ENCODE data around the gene CENPQ.

Gene CENPQ

GRCh38 chr6:49504666-49505065, 41.5 kb downstream of the CENPQ start:
- no peak for DNase-seq (ENCODE audit: low read depth in 2 of 2)

- DNase-seq (ENCODE audit: low read depth in 2 of 2): no peak
These were observed 43.5 kb downstream of the CENPQ start for GRCh38 chr6:49506569-49507111.

- no peak for DNase-seq (ENCODE audit: low read depth in 2 of 2)
These were observed 46.2 kb downstream of the CENPQ start for GRCh38 chr6:49509342-49509741.

DNA sequence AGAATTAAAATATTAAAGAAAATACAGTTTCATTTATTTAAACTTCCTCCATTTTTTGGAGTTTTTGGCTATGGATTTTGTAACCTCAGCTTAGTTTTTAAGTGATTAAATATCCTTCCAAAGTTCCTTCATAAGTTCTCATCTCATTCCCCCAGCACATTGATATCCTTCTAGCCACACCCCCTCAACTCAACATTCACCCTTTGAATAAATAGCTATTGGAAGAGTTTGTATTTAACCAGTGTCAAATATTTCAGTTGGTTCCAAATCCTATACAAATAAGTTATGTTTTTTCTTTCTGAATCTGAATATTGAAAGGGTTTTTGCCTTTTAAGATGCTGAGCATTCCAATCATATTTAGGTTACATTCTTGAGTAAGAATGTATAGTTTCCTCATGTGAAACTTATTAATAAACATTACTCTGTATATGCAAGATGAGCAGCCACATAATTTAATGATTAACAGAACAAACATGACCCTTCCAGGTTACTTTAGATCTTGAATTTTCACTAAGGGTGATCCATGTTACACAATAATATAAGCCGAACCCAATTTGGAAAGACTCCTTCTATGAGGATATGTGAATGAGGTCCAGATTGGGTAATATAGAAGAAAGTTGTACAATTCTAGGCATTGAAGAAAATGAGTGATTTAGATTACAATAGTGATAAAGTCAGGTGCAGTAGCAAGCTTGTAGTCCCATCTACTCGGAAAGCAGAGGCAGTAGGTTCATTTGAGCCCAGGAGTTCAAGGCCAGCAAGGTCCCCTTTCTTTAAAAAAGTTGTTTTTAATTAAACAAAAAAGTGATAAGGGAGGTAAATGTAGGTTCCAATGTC, 50.2 kb downstream of the CENPQ start:
- no peak for DNase-seq (ENCODE audit: low read depth in 2 of 2)

DNA sequence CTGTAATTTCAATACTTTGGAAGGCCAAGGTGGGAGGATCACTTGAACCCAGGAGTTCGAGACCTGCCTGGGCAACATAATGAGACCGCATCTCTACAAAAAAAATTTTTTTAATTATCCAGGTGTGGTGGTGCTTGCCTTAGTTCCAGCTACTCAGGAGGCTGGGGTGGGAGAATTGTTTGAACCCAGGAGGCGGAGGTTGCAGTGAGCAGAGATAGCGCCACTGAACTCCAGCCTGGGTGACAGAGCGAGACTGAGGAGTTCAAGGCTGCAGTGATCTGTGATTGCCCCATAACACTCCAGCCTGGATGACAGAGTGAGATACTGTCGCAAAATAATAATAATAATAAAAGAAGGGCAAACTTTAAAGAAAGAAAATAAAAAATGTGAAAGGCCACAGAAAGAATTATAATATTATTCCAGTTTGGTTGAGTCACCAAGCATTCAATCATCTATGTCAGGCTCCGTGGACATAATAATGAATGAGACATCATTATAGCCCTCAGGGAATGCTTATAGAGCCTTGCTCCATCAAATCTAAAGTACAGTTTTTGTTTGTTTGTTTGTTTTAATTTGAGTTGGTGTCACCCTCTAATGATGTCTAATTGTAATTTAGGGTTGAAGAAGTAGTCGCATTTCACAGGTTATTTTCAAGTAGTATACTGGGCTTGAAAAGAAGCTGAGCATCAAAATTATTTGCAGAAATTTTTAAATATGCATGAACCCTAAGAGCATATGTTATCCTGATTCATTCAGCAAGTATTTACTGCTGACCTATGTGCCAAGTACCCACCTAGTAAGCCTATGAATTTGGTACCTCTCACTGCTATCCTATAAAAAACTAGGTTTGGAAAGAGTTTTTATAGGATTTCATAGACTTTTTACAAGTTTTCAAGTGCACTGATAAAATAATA, 51.7 kb downstream of the CENPQ start:
- DNase-seq (ENCODE audit: low read depth in 2 of 2): no peak

- no peak for DNase-seq (ENCODE audit: low read depth in 2 of 2)
These were observed 52.4 kb downstream of the CENPQ start for GRCh38 chr6:49515485-49516146.

GRCh38 chr6:49516147-49516505, 53.0 kb downstream of the CENPQ start:
- no peak for DNase-seq (ENCODE audit: low read depth in 2 of 2)

- DNase-seq (ENCODE audit: low read depth in 2 of 2): no peak
These were observed 54.7 kb downstream of the CENPQ start for GRCh38 chr6:49517919-49518318.

DNA sequence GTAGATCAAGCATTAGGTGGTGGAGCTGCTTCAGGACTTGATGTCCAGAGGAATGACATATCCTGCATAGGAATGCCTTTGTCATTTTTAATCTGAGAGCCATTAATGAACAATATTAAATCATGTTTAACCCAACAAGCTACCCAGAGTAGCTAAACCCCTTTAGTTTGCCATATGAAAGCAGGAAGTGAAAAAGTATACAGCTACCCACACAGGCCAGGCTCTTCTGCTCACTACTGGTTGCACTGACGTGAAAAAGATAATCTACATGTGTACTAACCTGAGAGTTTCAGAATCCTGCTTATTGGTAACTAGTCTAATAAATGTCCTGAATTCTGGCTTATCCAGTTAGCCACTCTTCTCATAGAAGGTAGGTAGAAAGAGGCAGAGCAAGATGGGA, 56.5 kb downstream of the CENPQ start:
- DNase-seq (ENCODE audit: low read depth in 2 of 2): no peak

- DNase-seq (ENCODE audit: low read depth in 2 of 2): no peak
These were observed 59.8 kb downstream of the CENPQ start for GRCh38 chr6:49522710-49523593.

- DNase-seq (ENCODE audit: low read depth in 2 of 2): no peak
These were observed 60.7 kb downstream of the CENPQ start for GRCh38 chr6:49523901-49524300.

DNA sequence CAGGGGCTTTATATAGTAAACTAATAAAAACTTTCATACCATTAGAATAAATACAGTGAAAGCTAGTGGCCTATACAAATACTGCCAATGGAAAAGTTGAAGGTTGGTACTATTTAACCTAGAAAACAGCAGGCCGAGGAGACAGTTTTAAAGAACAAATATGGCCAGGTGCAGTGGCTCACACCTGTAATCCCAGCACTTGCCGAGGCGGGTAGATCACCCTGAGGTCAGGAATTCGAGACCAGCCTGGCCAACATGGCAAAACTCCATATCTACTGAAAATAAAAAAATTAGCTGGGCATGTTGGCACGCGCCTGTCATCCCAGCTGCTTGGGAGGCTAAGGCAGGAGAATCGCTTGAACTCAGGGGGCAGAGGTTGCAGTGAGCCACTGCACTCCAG, 61.4 kb downstream of the CENPQ start:
- no peak for DNase-seq (ENCODE audit: low read depth in 2 of 2)

GRCh38 chr6:49526598-49526997, 63.4 kb downstream of the CENPQ start:
- no peak for DNase-seq (ENCODE audit: low read depth in 2 of 2)

DNA sequence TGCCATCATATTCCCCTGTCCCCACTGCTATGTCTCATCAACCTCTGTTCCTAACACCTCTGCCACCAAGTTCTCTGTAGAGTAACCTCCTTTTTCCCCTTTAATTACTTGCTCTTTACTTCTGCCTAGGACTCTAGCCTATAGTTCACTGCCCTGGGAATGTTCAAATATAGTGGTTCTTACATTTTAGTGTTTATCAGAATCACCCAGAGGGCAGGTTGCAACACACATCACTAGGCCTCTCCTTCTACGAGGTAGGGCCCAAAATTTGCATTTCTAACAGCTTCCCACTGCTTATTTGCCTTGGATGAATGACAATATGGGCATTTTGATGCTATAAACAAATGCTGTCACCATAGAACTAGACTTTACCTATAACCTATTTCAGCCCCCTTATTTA, 64.2 kb downstream of the CENPQ start:
- no peak for DNase-seq (ENCODE audit: low read depth in 2 of 2)

- DNase-seq (ENCODE audit: low read depth in 2 of 2): no peak
These were observed 65.4 kb downstream of the CENPQ start for GRCh38 chr6:49528571-49528970.

GRCh38 chr6:49530141-49530776, 67.1 kb downstream of the CENPQ start:
- DNase-seq (ENCODE audit: low read depth in 2 of 2): no peak

- no peak for DNase-seq (ENCODE audit: low read depth in 2 of 2)
These were observed 68.8 kb downstream of the CENPQ start for GRCh38 chr6:49531774-49532569.

GRCh38 chr6:49535795-49536194, 72.6 kb downstream of the CENPQ start:
- DNase-seq (ENCODE audit: low read depth in 2 of 2): no peak

- DNase-seq (ENCODE audit: low read depth in 2 of 2): no peak
These were observed 75.9 kb downstream of the CENPQ start for GRCh38 chr6:49539102-49539501.

GRCh38 chr6:49540614-49541013, 77.4 kb downstream of the CENPQ start:
- no peak for DNase-seq (ENCODE audit: low read depth in 2 of 2)
